ENCODE data around the gene EPHA5. TPM values are rescaled to one million over a fixed set of nuclear protein-coding genes. Genes with fewer than 3 reads are reported as not detected.

Gene EPHA5
- total and polyA plus RNA-seq, 9 of the 15 experiments (the other 6 are each of a cell fraction or from before 2014, with no cell fraction given): 0.04 TPM; not detected in 8

GRCh38 chr4:65671372-65671771 is 1.1 kb upstream of the EPHA5 start:
- Histone ChIP-seq H3K9ac (ENCODE audit: insufficient read depth in 1 of 2, low read depth in 2 of 2, low read length in 2 of 2) (no peak overlapping the region), H2AFZ (ENCODE audit: low read depth, low read length) (no peak overlapping the region), H3K9me1 (ENCODE audit: control insufficient read depth, insufficient read depth, low read length) (no peaks in the 10 kb centered on the region), H3K9me3 (replicated peaks; ENCODE audit: control insufficient read depth, insufficient read depth, low read depth, low read length) (no peaks in the 10 kb centered on the region), H3K36me3 (ENCODE audit: control insufficient read depth, insufficient read depth, low read length) (no peaks in the 10 kb centered on the region), H3K79me2 (ENCODE audit: control insufficient read depth, insufficient read depth, low read length) (no peaks in the 10 kb centered on the region), H3K4me3 (no peak overlapping the region), H4K20me1 (replicated peaks; ENCODE audit: control insufficient read depth, insufficient read depth, low read length) (no peaks in the 10 kb centered on the region), H3K4me1 (replicated peaks in 1 of 2; ENCODE audit: control insufficient read depth in 2 of 2, insufficient read depth in 2 of 2, low read length in 2 of 2) (peaks cover 0 to 9% of the 10 kb centered on the region in 2 experiments; a peak in 2 of 5 replicates), H3K27me3 (ENCODE audit: control insufficient read depth in 2 of 2, insufficient read depth in 2 of 2, low read length in 2 of 2) (no peaks in the 10 kb centered on the region), H3K4me2 (ENCODE audit: insufficient read depth, low read length) (no peak overlapping the region), H3K27ac (ENCODE audit: extremely low read depth, low read depth, low read length) (no peak overlapping the region)
- ATAC-seq: no peak
- no TSS peak for BruUV-seq (replicated peaks)
- no peak for TF ChIP-seq CREB1 (IDR thresholded peaks at IDR 0.05)
- TF ChIP-seq CREB1 (CRISPR knock-in tag; IDR thresholded peaks at IDR 0.05): no peak
- TF ChIP-seq, protein P1, sequence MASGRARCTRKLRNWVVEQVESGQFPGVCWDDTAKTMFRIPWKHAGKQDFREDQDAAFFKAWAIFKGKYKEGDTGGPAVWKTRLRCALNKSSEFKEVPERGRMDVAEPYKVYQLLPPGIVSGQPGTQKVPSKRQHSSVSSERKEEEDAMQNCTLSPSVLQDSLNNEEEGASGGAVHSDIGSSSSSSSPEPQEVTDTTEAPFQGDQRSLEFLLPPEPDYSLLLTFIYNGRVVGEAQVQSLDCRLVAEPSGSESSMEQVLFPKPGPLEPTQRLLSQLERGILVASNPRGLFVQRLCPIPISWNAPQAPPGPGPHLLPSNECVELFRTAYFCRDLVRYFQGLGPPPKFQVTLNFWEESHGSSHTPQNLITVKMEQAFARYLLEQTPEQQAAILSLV (tag; IDR thresholded peaks at IDR 0.05): no peak
- TF ChIP-seq HSF4 (CRISPR knock-in tag; IDR thresholded peaks at IDR 0.05; ENCODE audit: borderline replicate concordance): no peak
- no peak for TF ChIP-seq SIRT6 (IDR thresholded peaks at IDR 0.05; ENCODE audit: low read depth, low read length)
- no peak for TF ChIP-seq ZNF239 (CRISPR knock-in tag; IDR thresholded peaks at IDR 0.05)
- no peak for TF ChIP-seq ATF4 (CRISPR knock-in tag; IDR thresholded peaks at IDR 0.05)
- TF ChIP-seq ATF7 (IDR thresholded peaks at IDR 0.05): no peak
- TF ChIP-seq ZNF318 (IDR thresholded peaks at IDR 0.05; ENCODE audit: borderline replicate concordance in 1 of 2, low read depth in 1 of 2): no peak
- no peak for TF ChIP-seq SUPT5H (IDR thresholded peaks at IDR 0.05)
- no peak for TF ChIP-seq RFX5 (IDR thresholded peaks at IDR 0.05; ENCODE audit: low read depth, low read length)
- TF ChIP-seq ZNF780A (CRISPR knock-in tag; IDR thresholded peaks at IDR 0.05): no peak
- TF ChIP-seq PRMT5 (CRISPR knock-in tag; IDR thresholded peaks at IDR 0.05): no peak
- TF ChIP-seq RUNX1 (IDR thresholded peaks at IDR 0.05; ENCODE audit: low read depth): no peak
- TF ChIP-seq SMC3 (conservative IDR thresholded peaks at IDR 0.05; ENCODE audit: insufficient read depth, low read depth, low read length): no peak
- no peak for TF ChIP-seq FOSL1 (tag; conservative IDR thresholded peaks at IDR 0.05)
- DNase-seq (ENCODE audit: extremely low read depth in 1 of 4, low spot score in 3 of 4): no peak
- CTCF ChIA-PET (ENCODE audit: low intra/inter-chr PET ratio): no interaction called here
- POLR2A ChIA-PET: no interaction called here
- intact Hi-C loops (cut with micrococcal nuclease): no loop called here
- no peak for FAIRE-seq
- in situ Hi-C loops (cut with MboI): no loop called here
- WGBS (ENCODE audit: insufficient coverage, low coverage, missing lambda C conversion rate): 0% methylated on average over 2 of the region's 2 CpGs

Data from K562 (cell line).